GM12891 (cell line): Measurements from ENCODE around the gene TENM4.

Experiments used
- DNase-seq: peaks from one replicate; pipeline ENCODE4 v3.0.0; 2011; ENCODE audit warnings: low spot score; ENCODE audit not compliant: insufficient read length
- FAIRE-seq: peaks from 2 replicates; lab custom pipeline; 2011; peaks lifted over from hg19 to GRCh38; lab: Jason Lieb, UNC
- PAX5 ChIP-seq: IDR thresholded peaks from 2 replicates; pipeline ENCODE4 v1.6.1; 2011; ENCODE audit warnings: low read length, moderate library complexity, mild to moderate bottlenecking; ENCODE audit not compliant: insufficient read depth, severe bottlenecking
- POLR2A ChIP-seq: IDR thresholded peaks from 2 replicates; pipeline ENCODE4 v1.6.1; 2011; ENCODE audit warnings: low read depth, low read length, control low read depth
- POLR2AphosphoS5 ChIP-seq: IDR thresholded peaks from 2 replicates; pipeline ENCODE4 v1.6.1; 2011; ENCODE audit warnings: low read depth, low read length, control low read depth
- POU2F2 ChIP-seq: IDR thresholded peaks from 2 replicates; pipeline ENCODE4 v1.6.1; 2011; ENCODE audit warnings: low read depth, mild to moderate bottlenecking, control low read depth, low read length, moderate library complexity
- SPI1 ChIP-seq: IDR thresholded peaks from 2 replicates; pipeline ENCODE4 v1.6.1; 2011; ENCODE audit warnings: low read depth, low read length, control low read depth
- TAF1 ChIP-seq: IDR thresholded peaks from 2 replicates; pipeline ENCODE4 v1.6.1; 2011; ENCODE audit warnings: low read depth, low read length, control low read depth

The TENM4 gene

GRCh38 chr11:79423736-79424135 is 17.1 kb downstream of the TENM4 start:
- DNase-seq (no peak), FAIRE-seq (no peak)
- TF ChIP-seq SPI1 = no peak
- no peak for TF ChIP-seq PAX5

GRCh38 chr11:79422866-79423265 is 18.0 kb downstream of the TENM4 start:
- no peak for TF ChIP-seq TAF1
- no peak for TF ChIP-seq PAX5
- TF ChIP-seq SPI1 = no peak
- TF ChIP-seq POLR2AphosphoS5 = no peak
- no peak for TF ChIP-seq POU2F2
- TF ChIP-seq POLR2A = no peak
- FAIRE-seq = no peak

GRCh38 chr11:79421820-79422219 is 19.0 kb downstream of the TENM4 start:
- FAIRE-seq = no peak
- DNase-seq = no peak
- TF ChIP-seq POLR2AphosphoS5 (no peak), POU2F2 (no peak), TAF1 (no peak), SPI1 (no peak), PAX5 (no peak), POLR2A (no peak)

More at GRCh38 chr11:79422866-79423265, 18.0 kb downstream of the TENM4 start:
- no peak for DNase-seq

- DNase-seq = no peak
- no peak for FAIRE-seq
Observed at GRCh38 chr11:79419120-79419519, 21.7 kb downstream of the TENM4 start.

GRCh38 chr11:79418241-79418640 is 22.6 kb downstream of the TENM4 start:
- TF ChIP-seq SPI1 (no peak), POLR2AphosphoS5 (no peak), TAF1 (no peak), POLR2A (no peak), POU2F2 (no peak), PAX5 (no peak)
- FAIRE-seq (no peak), DNase-seq (no peak)

More at GRCh38 chr11:79419120-79419519, 21.7 kb downstream of the TENM4 start:
- TF ChIP-seq PAX5 = no peak
- TF ChIP-seq POLR2AphosphoS5 = no peak
- TF ChIP-seq TAF1 = no peak
- TF ChIP-seq POLR2A = no peak
- no peak for TF ChIP-seq POU2F2
- no peak for TF ChIP-seq SPI1

- TF ChIP-seq POU2F2 (no peak), TAF1 (no peak), PAX5 (no peak), POLR2AphosphoS5 (no peak), SPI1 (no peak), POLR2A (no peak)
- no peak for DNase-seq
- no peak for FAIRE-seq
Observed at GRCh38 chr11:79417069-79417920, 23.5 kb downstream of the TENM4 start.

GRCh38 chr11:79415912-79416311 is 24.9 kb downstream of the TENM4 start:
- FAIRE-seq = no peak
- TF ChIP-seq POLR2AphosphoS5 (no peak), PAX5 (no peak), SPI1 (no peak), POLR2A (no peak), POU2F2 (no peak)
- no peak for DNase-seq

GRCh38 chr11:79415411-79415810 is 25.4 kb downstream of the TENM4 start:
- TF ChIP-seq POU2F2 (no peak), TAF1 (no peak), POLR2AphosphoS5 (no peak), PAX5 (no peak), POLR2A (no peak), SPI1 (no peak)
- DNase-seq (no peak), FAIRE-seq (no peak)

- no peak for TF ChIP-seq POLR2AphosphoS5
- no peak for TF ChIP-seq PAX5
- TF ChIP-seq POU2F2 = no peak
- TF ChIP-seq SPI1 = no peak
- no peak for TF ChIP-seq POLR2A
- TF ChIP-seq TAF1 = no peak
- DNase-seq (no peak), FAIRE-seq (no peak)
Observed at GRCh38 chr11:79414644-79415317, 26.0 kb downstream of the TENM4 start.

GRCh38 chr11:79414041-79414440 is 26.8 kb downstream of the TENM4 start:
- DNase-seq (no peak), FAIRE-seq (no peak)
- TF ChIP-seq PAX5 (no peak), POLR2AphosphoS5 (no peak), POU2F2 (no peak), SPI1 (no peak), TAF1 (no peak), POLR2A (no peak)
